GM23248 (cell line): ENCODE data around the gene MYCBP2. TPM values are rescaled to one million over a fixed set of nuclear protein-coding genes. Genes with fewer than 3 reads are reported as not detected.

Experiments used
- DNase-seq: peaks from one replicate; pipeline ENCODE4 v3.0.0-alpha.2; 2015
- H2AFZ ChIP-seq: fragments of 200-600 bp; sonication (generic); 2 replicates; pipeline ENCODE4 v1.6.1; 2016; ENCODE audit warnings: antibody characterized with exemption
- H3F3A ChIP-seq: fragments of 200-600 bp; sonication (generic); 2 replicates; pipeline ENCODE4 v1.6.1; 2016; ENCODE audit warnings: mild to moderate bottlenecking, antibody characterized with exemption, mixed run types; ENCODE audit not compliant: insufficient read depth
- H3K27ac ChIP-seq: fragments of 200-600 bp; sonication (generic); 2 replicates; pipeline ENCODE4 v1.5.1; 2016; ENCODE audit warnings: mild to moderate bottlenecking
- H3K27me3 ChIP-seq: fragments of 200-600 bp; sonication (generic); replicated peaks from 2 replicates; pipeline ENCODE4 v1.6.1; 2016; ENCODE audit warnings: mild to moderate bottlenecking; ENCODE audit not compliant: insufficient read depth
- H3K36me3 ChIP-seq: fragments of 200-600 bp; sonication (generic); 2 replicates; pipeline ENCODE4 v1.6.1; 2016; ENCODE audit warnings: low read depth, mild to moderate bottlenecking
- H3K4me1 ChIP-seq: fragments of 200-600 bp; sonication (generic); 2 replicates; pipeline ENCODE4 v1.6.1; 2016; ENCODE audit warnings: mild to moderate bottlenecking; ENCODE audit not compliant: insufficient read depth
- H3K4me2 ChIP-seq: fragments of 200-600 bp; sonication (generic); one replicate; pipeline ENCODE4 v1.6.1; 2016; ENCODE audit warnings: mild to moderate bottlenecking; ENCODE audit not compliant: unreplicated experiment
- H3K4me3 ChIP-seq: fragments of 200-600 bp; sonication (generic); 2 replicates; pipeline ENCODE4 v1.5.1; 2016; ENCODE audit warnings: mild to moderate bottlenecking
- H3K79me2 ChIP-seq: fragments of 200-600 bp; sonication (generic); 2 replicates; pipeline ENCODE4 v1.6.1; 2016; ENCODE audit warnings: mild to moderate bottlenecking; ENCODE audit not compliant: insufficient read depth
- H3K9ac ChIP-seq: fragments of 200-600 bp; sonication (generic); 2 replicates; pipeline ENCODE4 v1.6.1; 2016; ENCODE audit warnings: mild to moderate bottlenecking
- H3K9me2 ChIP-seq: fragments of 200-600 bp; sonication (generic); 2 replicates; pipeline ENCODE4 v1.6.1; 2016; ENCODE audit warnings: mixed run types, mild to moderate bottlenecking, moderate library complexity; ENCODE audit not compliant: insufficient read depth
- H3K9me3 ChIP-seq: fragments of 200-600 bp; sonication (generic); one replicate; pipeline ENCODE4 v1.6.1; 2017; ENCODE audit warnings: low read depth
- H4K20me1 ChIP-seq: fragments of 200-600 bp; sonication (generic); 2 replicates; pipeline ENCODE4 v1.6.0; 2016; ENCODE audit not compliant: insufficient read depth
- EZH2 ChIP-seq: fragments of 200-600 bp; sonication (generic); IDR thresholded peaks from 2 replicates; pipeline ENCODE4 v1.6.1; 2018; ENCODE audit warnings: antibody characterized with exemption, mild to moderate bottlenecking; ENCODE audit not compliant: insufficient read depth, poor library complexity, severe bottlenecking
- EZH2phosphoT487 ChIP-seq: fragments of 200-600 bp; sonication (generic); IDR thresholded peaks from 2 replicates; pipeline ENCODE4 v1.6.1; 2018; ENCODE audit warnings: antibody characterized with exemption, moderate library complexity, mild to moderate bottlenecking, low read depth; ENCODE audit not compliant: insufficient read depth
- WGBS, 2 experiments: methylation state at CpG; one replicate each; pipeline ENCODE4 v1.1.6; 2015 to 2017; ENCODE audit warnings: low lambda C conversion rate in 2 of 2, low coverage in 1 of 2; ENCODE audit errors: missing lambda C conversion rate in 2 of 2; 5-methylcytosine and 5-hydroxymethylcytosine counted together
- in situ Hi-C: fragments of 300-500 bp; cut with MboI; formaldehyde crosslinking; loops from 2 replicates; pipeline ENCODE4 v1.15.0; 2020
- polyA plus RNA-seq: library from polyadenylated mRNA; unstranded; fragments of >200 nt; fragmentation: Nextera tagmentation; extraction: Ambion mirVana; gene quantifications from 2 replicates; pipeline ENCODE4 v1.2.1, GENCODE V29; 2016
- total RNA-seq: library from RNA; depleted of rRNA; stranded (reverse); fragments of >200 nt; shearing (Covaris generic); gene quantifications from 2 replicates; pipeline ENCODE4 v1.2.3, GENCODE V29; 2014

Gene MYCBP2
- total and polyA plus RNA-seq, 2 experiments from 2014 or later, result 27.4 to 61.8 TPM

- Histone ChIP-seq H3K9me2 (no peaks in the 10 kb centered on the region), H2AFZ (no peak overlapping the region), H3K79me2 (peaks cover 36% of the 10 kb centered on the region), H3K4me1 (no peaks in the 10 kb centered on the region), H3K27me3 (no peaks in the 10 kb centered on the region), H3K36me3 (no peaks in the 10 kb centered on the region), H3K4me2 (no peak overlapping the region), H3K9ac (no peak overlapping the region), H4K20me1 (0 out of 2 replicates have a peak, but pooled peaks cover 3% of the 10 kb centered on the region), H3K4me3 (no peak overlapping the region), H3F3A (no peaks in the 10 kb centered on the region), H3K27ac (no peak overlapping the region), H3K9me3 (no peaks in the 10 kb centered on the region)
- in situ Hi-C loops, result no loop called here
- no peak for TF ChIP-seq EZH2phosphoT487
- TF ChIP-seq EZH2, result no peak
- no peak for DNase-seq
- WGBS, 2 experiments, result 92 to 94% methylated on average over 1 of the region's 1 CpG
These were observed 41.8 kb downstream of the MYCBP2 start for GRCh38 chr13:77285098-77285497.

DNA sequence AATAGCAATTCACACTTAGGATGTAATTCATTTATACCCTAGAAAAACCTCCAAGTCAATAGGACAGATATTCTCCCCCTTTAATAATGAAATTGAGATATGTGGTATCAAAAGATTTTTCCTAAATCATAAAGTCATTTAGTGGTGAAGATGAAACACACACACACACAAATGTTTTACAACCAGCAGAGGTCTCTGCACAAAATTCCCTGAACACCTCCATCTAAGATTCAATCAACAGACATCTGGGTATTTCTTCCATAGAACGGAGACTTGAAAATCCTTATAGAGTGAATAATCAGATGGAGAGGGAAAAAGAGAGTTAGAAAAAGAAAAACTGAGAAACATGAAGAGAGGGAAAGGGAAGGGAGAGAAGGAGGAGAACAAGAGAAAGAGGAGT is 52.8 kb downstream of the MYCBP2 start:
- Histone ChIP-seq H3K36me3 (peaks cover 25% of the 10 kb centered on the region), H3K4me1 (no peaks in the 10 kb centered on the region), H3K9me2 (no peaks in the 10 kb centered on the region), H3F3A (peaks cover 3% of the 10 kb centered on the region; the same call in 1 of the 2 replicates), H3K27ac (no peak overlapping the region), H3K4me2 (no peak overlapping the region), H3K9me3 (no peaks in the 10 kb centered on the region), H3K27me3 (no peaks in the 10 kb centered on the region), H3K9ac (no peak overlapping the region), H3K4me3 (no peak overlapping the region), H2AFZ (no peak overlapping the region), H3K79me2 (peaks cover 3% of the 10 kb centered on the region; the same call in 1 of the 2 replicates), H4K20me1 (no peaks in the 10 kb centered on the region)
- no peak for DNase-seq
- in situ Hi-C loops, result no loop called here
- 90 to 96% methylated on average over 1 of the region's 1 CpG for WGBS, 2 experiments
- no peak for TF ChIP-seq EZH2phosphoT487
- TF ChIP-seq EZH2, result no peak

GRCh38 chr13:77269141-77269540 is 57.8 kb downstream of the MYCBP2 start:
- H4K20me1 ChIP-seq, result no peaks in the 10 kb centered on the region
- TF ChIP-seq EZH2phosphoT487 (no peak), EZH2 (no peak)
- peaks cover 8% of the 10 kb centered on the region; the same call in 1 of the 2 replicates for H3F3A ChIP-seq
- H3K9me3 ChIP-seq, result no peaks in the 10 kb centered on the region
- H3K27ac ChIP-seq, result no peak overlapping the region
- no peak overlapping the region for H3K4me3 ChIP-seq
- no peak overlapping the region for H3K4me2 ChIP-seq
- H3K27me3 ChIP-seq, result no peaks in the 10 kb centered on the region
- in situ Hi-C loops, result no loop called here
- peaks cover 32% of the 10 kb centered on the region for H3K36me3 ChIP-seq
- WGBS, 2 experiments, result 88 to 100% methylated on average over 1 of the region's 1 CpG
- H3K9ac ChIP-seq, result no peak overlapping the region
- no peaks in the 10 kb centered on the region for H3K9me2 ChIP-seq
- no peaks in the 10 kb centered on the region for H3K4me1 ChIP-seq
- no peak overlapping the region for H2AFZ ChIP-seq
- no peak for DNase-seq
- H3K79me2 ChIP-seq, result no peaks in the 10 kb centered on the region

DNA sequence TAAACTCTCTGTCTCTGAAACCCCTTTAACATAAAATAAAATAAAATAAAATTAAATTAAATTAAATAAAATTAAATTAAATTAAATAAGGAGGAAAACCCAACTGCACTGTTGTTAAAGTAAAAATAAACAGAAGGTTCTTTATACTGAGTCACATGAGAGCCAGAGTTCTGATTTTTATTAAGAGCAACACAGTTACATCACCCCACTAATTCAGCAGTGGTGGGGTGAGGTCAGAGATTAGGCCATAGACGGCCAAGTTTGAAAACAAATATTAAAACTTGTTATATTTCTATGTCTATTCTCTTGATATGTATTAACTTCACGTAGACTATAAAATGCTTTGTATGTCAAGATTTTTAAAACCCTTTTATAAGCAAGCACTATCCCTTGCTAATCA is 59.5 kb downstream of the MYCBP2 start:
- H2AFZ ChIP-seq, result no peak overlapping the region
- no peaks in the 10 kb centered on the region for H3K79me2 ChIP-seq
- no peaks in the 10 kb centered on the region for H3K9me2 ChIP-seq
- no peak overlapping the region for H3K4me2 ChIP-seq
- H3K4me3 ChIP-seq, result no peak overlapping the region
- H3K36me3 ChIP-seq, result peaks cover 31% of the 10 kb centered on the region
- no peaks in the 10 kb centered on the region for H3K4me1 ChIP-seq
- no peaks in the 10 kb centered on the region for H4K20me1 ChIP-seq
- TF ChIP-seq EZH2 (no peak), EZH2phosphoT487 (no peak)
- 4 to 18% methylated on average over 2 of the region's 2 CpGs for WGBS, 2 experiments
- 0 out of 2 replicates have a peak overlapping the region, but pooled peaks have one; percentile 12 for H3K27ac ChIP-seq
- H3K27me3 ChIP-seq, result no peaks in the 10 kb centered on the region
- no peak overlapping the region for H3K9ac ChIP-seq
- H3K9me3 ChIP-seq, result no peaks in the 10 kb centered on the region
- peaks cover 8% of the 10 kb centered on the region; the same call in 1 of the 2 replicates for H3F3A ChIP-seq
- in situ Hi-C loops, result no loop called here
- peak; percentile 75 for DNase-seq

GRCh38 chr13:77265336-77265735 is 61.6 kb downstream of the MYCBP2 start:
- H3K4me2 ChIP-seq, result no peak overlapping the region
- H3K27me3 ChIP-seq, result no peaks in the 10 kb centered on the region
- no peak overlapping the region for H2AFZ ChIP-seq
- no peaks in the 10 kb centered on the region for H3K9me2 ChIP-seq
- peaks cover 7% of the 10 kb centered on the region; the same call in 1 of the 2 replicates for H3F3A ChIP-seq
- no peaks in the 10 kb centered on the region for H3K9me3 ChIP-seq
- H3K4me1 ChIP-seq, result no peaks in the 10 kb centered on the region
- H3K4me3 ChIP-seq, result no peak overlapping the region
- TF ChIP-seq EZH2phosphoT487, result no peak
- TF ChIP-seq EZH2, result no peak
- H3K79me2 ChIP-seq, result no peaks in the 10 kb centered on the region
- DNase-seq, result no peak
- no peak overlapping the region for H3K27ac ChIP-seq
- 82 to 91% methylated on average over 5 of the region's 5 CpGs for WGBS, 2 experiments
- in situ Hi-C loops, result no loop called here
- H3K36me3 ChIP-seq, result peaks cover 30% of the 10 kb centered on the region
- H4K20me1 ChIP-seq, result no peaks in the 10 kb centered on the region
- H3K9ac ChIP-seq, result no peak overlapping the region
